HepG2 (cell line): ENCODE data around the gene RRP8. TPM values are rescaled to one million over a fixed set of nuclear protein-coding genes. Genes with fewer than 3 reads are reported as not detected.

Source experiments
- ATAC-seq: fragments of 200-7000 bp; cut with Tn5 transposase; 3 replicates; pipeline ENCODE4 v1.9.1; 2020; ENCODE audit warnings: mild to moderate bottlenecking, moderate library complexity
- BruUV-seq: library from RNA; stranded (reverse); fragments of 400-500 nt; replicated peaks from 2 replicates; lab custom pipeline; 2021; lab: Mats Ljungman, UMichigan
- CTCF ChIA-PET: fragments of 300-600 bp; formaldehyde crosslinking; extraction: SDS; loops from one replicate; lab custom pipeline; 2021; ENCODE audit warnings: low total read pairs, inconsistent platforms, low intra/inter-chr PET ratio; lab: Yijun Ruan, JAX
- POLR2A ChIA-PET: fragments of 350-600 bp; sonication (Branson Sonifier 250); formaldehyde crosslinking; loops from one replicate; lab custom pipeline; 2020; ENCODE audit warnings: antibody characterized with exemption, inconsistent platforms; lab: Yijun Ruan, JAX
- DNase-seq: peaks from one replicate; pipeline ENCODE4 v3.0.0-alpha.2; 2015; ENCODE audit warnings: low spot score
- FAIRE-seq: peaks from 3 replicates; lab custom pipeline; 2011; peaks lifted over from hg19 to GRCh38; lab: Jason Lieb, UNC
- H2AFZ ChIP-seq: one replicate; pipeline ENCODE4 v1.6.1; 2011; ENCODE audit warnings: low read length, inconsistent platforms
- H3K27ac ChIP-seq: fragments of 300-600 bp; 3 replicates; pipeline ENCODE4 v1.8.0; 2011; ENCODE audit warnings: mixed run types, mild to moderate bottlenecking, mixed read lengths, low read length, inconsistent platforms; ENCODE audit not compliant: insufficient read depth; ENCODE audit errors: extremely low read length
- H3K27me3 ChIP-seq, 2 experiments: fragments of 200-600 bp in 1 of 2; 2 replicates in 1 of 2; 3 replicates in 1 of 2; pipeline versions ENCODE4 v1.6.0 to v1.8.0; 2011; ENCODE audit warnings: low read length in 2 of 2, mild to moderate bottlenecking in 2 of 2, moderate library complexity in 2 of 2, inconsistent platforms in 1 of 2; ENCODE audit not compliant: insufficient read depth in 2 of 2, control insufficient read depth in 1 of 2
- H3K36me3 ChIP-seq, 2 experiments: fragments of 200-600 bp in 1 of 2; replicated peaks in 1 of 2; 2 replicates in 1 of 2; 3 replicates in 1 of 2; pipeline versions ENCODE4 v1.5.1 to v1.8.0; 2011; ENCODE audit warnings: low read length in 2 of 2, inconsistent platforms in 1 of 2; ENCODE audit not compliant: insufficient read depth in 2 of 2, control insufficient read depth in 1 of 2
- H3K4me1 ChIP-seq: 2 replicates; pipeline ENCODE4 v1.5.1; 2012; ENCODE audit warnings: low read length, inconsistent platforms; ENCODE audit not compliant: insufficient read depth
- H3K4me2 ChIP-seq: 2 replicates; pipeline ENCODE4 v1.6.0; 2011; ENCODE audit warnings: low read depth, low read length, inconsistent platforms
- H3K4me3 ChIP-seq, 3 experiments: fragments of 200-600 bp in 1 of 3; sonication (generic), shearing (Covaris generic) in 1 of 3; replicated peaks in 1 of 3; 2 replicates each; pipeline ENCODE4 v1.5.1; 2011 to 2016; ENCODE audit warnings: low read length in 3 of 3, inconsistent platforms in 2 of 3, low read depth in 2 of 3, mild to moderate bottlenecking in 2 of 3, control low read depth in 1 of 3, mixed read lengths in 1 of 3; ENCODE audit not compliant: insufficient read depth in 1 of 3
- H3K79me2 ChIP-seq: one replicate; pipeline ENCODE4 v1.6.1; 2011; ENCODE audit warnings: low read length, inconsistent platforms; ENCODE audit not compliant: insufficient read depth
- H3K9ac ChIP-seq: 2 replicates; pipeline ENCODE4 v1.6.0; 2011; ENCODE audit warnings: mild to moderate bottlenecking, low read depth, low read length, inconsistent platforms; ENCODE audit not compliant: insufficient read depth
- H3K9me3 ChIP-seq: 2 replicates; pipeline ENCODE4 v1.5.1; 2012; ENCODE audit warnings: mild to moderate bottlenecking, low read length
- H4K20me1 ChIP-seq: 2 replicates; pipeline ENCODE4 v1.6.0; 2011; ENCODE audit warnings: inconsistent platforms, mild to moderate bottlenecking, low read length, moderate library complexity; ENCODE audit not compliant: insufficient read depth
- IKZF1 ChIP-seq: fragments of 450-650 bp; IDR thresholded peaks from 2 replicates; pipeline ENCODE4 v1.7.1; 2016
- SRSF4 ChIP-seq: fragments of 200-400 bp; formaldehyde crosslinking; IDR thresholded peaks from one replicate; pipeline ENCODE4 v1.6.1; 2018; ENCODE audit warnings: mild to moderate bottlenecking, low read depth, low read length, moderate library complexity; ENCODE audit not compliant: poor library complexity, severe bottlenecking
- STAG1 ChIP-seq: sonication (generic); formaldehyde crosslinking; IDR thresholded peaks from 2 replicates; pipeline ENCODE4 v1.4.0; 2020; ENCODE audit warnings: missing genetic modification reagents
- TGIF2 ChIP-seq: IDR thresholded peaks from 2 replicates; pipeline ENCODE4 v1.6.1; 2016; ENCODE audit warnings: control low read depth, missing compliant biosample characterization
- ZFP36 ChIP-seq: fragments of 150-350 bp; IDR thresholded peaks from 2 replicates; pipeline ENCODE4 v1.6.1; 2018; ENCODE audit warnings: borderline replicate concordance, low read length, low read depth; ENCODE audit not compliant: partially characterized antibody
- ZNF143 ChIP-seq: sonication (generic); formaldehyde crosslinking; IDR thresholded peaks from 2 replicates; pipeline ENCODE4 v1.4.0; 2020; ENCODE audit warnings: missing genetic modification reagents
- ZNF225 ChIP-seq: sonication (generic); formaldehyde crosslinking; IDR thresholded peaks from 2 replicates; pipeline ENCODE4 v1.4.0; 2020; ENCODE audit warnings: mild to moderate bottlenecking, missing genetic modification reagents
- ZNF382 ChIP-seq: sonication (generic); formaldehyde crosslinking; IDR thresholded peaks from 2 replicates; pipeline ENCODE4 v1.5.0; 2020; ENCODE audit warnings: missing genetic modification reagents, mild to moderate bottlenecking, borderline replicate concordance
- ZNF589 ChIP-seq: sonication (generic); formaldehyde crosslinking; conservative IDR thresholded peaks from 2 replicates; pipeline ENCODE4 v1.8.0; 2022; ENCODE audit warnings: mild to moderate bottlenecking, moderate library complexity, missing genetic modification reagents
- ZNF605 ChIP-seq: sonication (generic); formaldehyde crosslinking; IDR thresholded peaks from 2 replicates; pipeline ENCODE4 v1.8.0; 2022; ENCODE audit warnings: mild to moderate bottlenecking, missing genetic modification reagents
- ZNF709 ChIP-seq: sonication (generic); formaldehyde crosslinking; IDR thresholded peaks from 2 replicates; pipeline ENCODE4 v1.5.0; 2020; ENCODE audit warnings: mild to moderate bottlenecking, missing genetic modification reagents
- WGBS: methylation state at CpG from one replicate; pipeline ENCODE4 v1.1.6; 2017; ENCODE audit warnings: low lambda C conversion rate; 5-methylcytosine and 5-hydroxymethylcytosine counted together
- in situ Hi-C: cut with HindIII; loops from 2 replicates; pipeline ENCODE4 v1.10.0; 2017; ENCODE audit warnings: low pct_unique_long_range_greater_than_20kb; ENCODE audit not compliant: extremely low pct_ligation_motif_present
- intact Hi-C: fragments of 100-400 bp; cut with micrococcal nuclease; formaldehyde crosslinking; loops from one replicate; pipeline ENCODE4 v1.10.0; 2022; ENCODE audit not compliant: unreplicated experiment
- polyA plus RNA-seq, 8 experiments: library from polyadenylated mRNA; depleted of rRNA in 3 of 8; stranded (reverse) in 7 of 8; unstranded in 1 of 8; fragments of >200 nt; fragmentation: Illumina TruSeq in 4 of 8; extraction: Trizol in 4 of 8; gene quantifications; 2 replicates each; pipeline versions ENCODE4 v1.2.1 to v1.2.3, GENCODE V29; 2011 to 2016; ENCODE audit warnings: low read depth in 4 of 8, missing spikeins in 1 of 8, mixed read lengths in 1 of 8; ENCODE audit not compliant: insufficient read depth in 1 of 8
- total RNA-seq, 5 experiments: library from RNA; depleted of rRNA; stranded (reverse); fragments of >200 nt; fragmentation: Illumina TruSeq; extraction: Trizol; gene quantifications; 2 replicates each; pipeline ENCODE4 v1.2.3, GENCODE V29; 2016; ENCODE audit warnings: low read depth in 1 of 5
- TF ChIP-seq, protein P1 (sequence below): sonication (generic); formaldehyde crosslinking; IDR thresholded peaks from 2 replicates; pipeline ENCODE4 v1.5.0; 2020; ENCODE audit warnings: mild to moderate bottlenecking, missing genetic modification reagents, moderate library complexity
- TF ChIP-seq, protein P2 (sequence below): sonication (generic); formaldehyde crosslinking; IDR thresholded peaks from 2 replicates; pipeline ENCODE4 v1.4.0; 2020; ENCODE audit warnings: low read depth, mild to moderate bottlenecking, missing genetic modification reagents

The RRP8 gene
- total and polyA plus RNA-seq, 2 of the 13 experiments (the other 11 are each of a cell fraction or from before 2014, with no cell fraction given), result 7.2 to 21.6 TPM

DNA sequence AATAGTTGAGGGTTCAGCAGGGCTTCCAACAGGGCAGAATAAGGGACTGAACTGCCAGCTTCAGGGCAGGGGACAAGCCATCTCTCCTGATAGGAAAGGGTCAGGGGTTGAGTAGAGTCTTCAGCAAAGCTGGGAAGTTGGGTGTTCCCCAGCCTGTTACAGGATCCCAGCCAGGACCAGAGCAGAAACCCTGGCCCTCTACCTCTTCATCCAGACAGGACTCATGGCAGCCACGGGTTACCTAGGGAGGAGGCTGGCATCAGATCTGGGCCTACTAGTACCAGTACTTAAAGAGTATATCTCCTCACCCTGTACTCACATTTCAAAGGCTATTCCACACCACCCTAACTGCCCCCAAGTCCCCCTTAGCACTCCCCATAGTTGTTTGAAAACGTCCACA is 11.0 kb upstream of the RRP8 start:
- in situ Hi-C loops, result no loop called here
- POLR2A ChIA-PET, result interaction anchor here (0.6 kb wide), 1 partner anchor 71 kb away, joined by 4 read pairs; no protein-coding TSS in a partner anchor

More for the DNA sequence above, 11.0 kb upstream of the RRP8 start:
- no peaks in the 10 kb centered on the region; a peak in 1 of 5 replicates for H3K27me3 ChIP-seq
- H3K4me1 ChIP-seq, result peaks cover 36% of the 10 kb centered on the region
- CTCF ChIA-PET, result no interaction called here
- no peak overlapping the region for H2AFZ ChIP-seq
- H3K79me2 ChIP-seq, result peaks cover 7% of the 10 kb centered on the region
- no peaks in the 10 kb centered on the region for H3K9me3 ChIP-seq
- no TSS peak for BruUV-seq
- DNase-seq, result no peak
- no peak overlapping the region for H3K27ac ChIP-seq
- FAIRE-seq, result no peak
- TF ChIP-seq IKZF1 (no peak), ZNF709 (CRISPR knock-in tag) (no peak), ZNF382 (no peak), ZNF605 (no peak), ZNF143 (CRISPR knock-in tag) (no peak), ZNF589 (no peak), TGIF2 (CRISPR knock-in tag) (no peak), STAG1 (CRISPR knock-in tag) (no peak), ZNF225 (no peak), ZFP36 (no peak), SRSF4 (no peak)
- TF ChIP-seq, protein P1, sequence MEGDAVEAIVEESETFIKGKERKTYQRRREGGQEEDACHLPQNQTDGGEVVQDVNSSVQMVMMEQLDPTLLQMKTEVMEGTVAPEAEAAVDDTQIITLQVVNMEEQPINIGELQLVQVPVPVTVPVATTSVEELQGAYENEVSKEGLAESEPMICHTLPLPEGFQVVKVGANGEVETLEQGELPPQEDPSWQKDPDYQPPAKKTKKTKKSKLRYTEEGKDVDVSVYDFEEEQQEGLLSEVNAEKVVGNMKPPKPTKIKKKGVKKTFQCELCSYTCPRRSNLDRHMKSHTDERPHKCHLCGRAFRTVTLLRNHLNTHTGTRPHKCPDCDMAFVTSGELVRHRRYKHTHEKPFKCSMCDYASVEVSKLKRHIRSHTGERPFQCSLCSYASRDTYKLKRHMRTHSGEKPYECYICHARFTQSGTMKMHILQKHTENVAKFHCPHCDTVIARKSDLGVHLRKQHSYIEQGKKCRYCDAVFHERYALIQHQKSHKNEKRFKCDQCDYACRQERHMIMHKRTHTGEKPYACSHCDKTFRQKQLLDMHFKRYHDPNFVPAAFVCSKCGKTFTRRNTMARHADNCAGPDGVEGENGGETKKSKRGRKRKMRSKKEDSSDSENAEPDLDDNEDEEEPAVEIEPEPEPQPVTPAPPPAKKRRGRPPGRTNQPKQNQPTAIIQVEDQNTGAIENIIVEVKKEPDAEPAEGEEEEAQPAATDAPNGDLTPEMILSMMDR (CRISPR knock-in tag), result no peak
- TF ChIP-seq, protein P2, sequence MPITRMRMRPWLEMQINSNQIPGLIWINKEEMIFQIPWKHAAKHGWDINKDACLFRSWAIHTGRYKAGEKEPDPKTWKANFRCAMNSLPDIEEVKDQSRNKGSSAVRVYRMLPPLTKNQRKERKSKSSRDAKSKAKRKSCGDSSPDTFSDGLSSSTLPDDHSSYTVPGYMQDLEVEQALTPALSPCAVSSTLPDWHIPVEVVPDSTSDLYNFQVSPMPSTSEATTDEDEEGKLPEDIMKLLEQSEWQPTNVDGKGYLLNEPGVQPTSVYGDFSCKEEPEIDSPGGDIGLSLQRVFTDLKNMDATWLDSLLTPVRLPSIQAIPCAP (CRISPR knock-in tag), result no peak
- no peak overlapping the region for H3K9ac ChIP-seq
- H3K36me3 ChIP-seq, result peaks cover 13 to 30% of the 10 kb centered on the region in 2 experiments
- intact Hi-C loops, result loop anchor here (5.0 kb wide), 1 partner anchor 132 kb away; the partner anchor contains the start of genes ARFIP2 and TIMM10B
- no peak for ATAC-seq
- H3K4me2 ChIP-seq, result no peak overlapping the region
- WGBS, result 90% methylated on average over 2 of the region's 2 CpGs
- H3K4me3 ChIP-seq, result no peak overlapping the region
- H4K20me1 ChIP-seq, result no peaks in the 10 kb centered on the region
